Right lobe of liver (tissue), 4 donors: ENCODE measurements around the gene USH1G.

Experiments used
- POLR2A ChIP-seq: fragments of 450-650 bp; IDR thresholded peaks from one replicate; pipeline ENCODE4 v1.6.1; 2017; ENCODE audit warnings: antibody characterized with exemption, mild to moderate bottlenecking
- TF ChIP-seq, protein P1 (sequence below), 4 donors: fragments of 200-600 bp in 3 of 4; fragments of 450-650 bp in 1 of 4; IDR thresholded peaks; one replicate each; pipeline versions ENCODE4 v1.5.1 to v1.8.0; 2016 to 2022; ENCODE audit warnings: antibody characterized with exemption in 4 of 4, mild to moderate bottlenecking in 2 of 4
- donor health status: DM: no; HTN: no; CAD: no.
- donor health status: DM: no; HTN: no; CAD: no.
- donor health status: DM: no; HTN: yes; CAD: no.

DNA sequence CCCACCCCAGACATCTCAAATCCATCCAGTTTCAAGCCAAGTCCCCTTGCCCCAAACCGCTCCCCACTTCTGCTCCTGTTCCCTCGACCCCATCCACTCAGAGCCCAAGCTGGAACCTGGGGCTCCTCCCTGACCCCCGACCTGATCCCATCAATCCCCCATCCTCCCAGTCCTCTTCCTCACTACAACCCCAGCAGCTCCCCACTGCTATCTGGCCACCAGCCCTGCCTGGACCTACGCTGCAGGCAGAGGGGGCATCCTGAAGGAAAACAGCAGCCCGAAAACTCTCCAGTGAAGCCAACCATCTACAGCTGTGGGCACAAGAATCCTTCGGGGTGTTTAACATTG, 54.2 kb downstream of the USH1G start:
- TF ChIP-seq, protein P1, sequence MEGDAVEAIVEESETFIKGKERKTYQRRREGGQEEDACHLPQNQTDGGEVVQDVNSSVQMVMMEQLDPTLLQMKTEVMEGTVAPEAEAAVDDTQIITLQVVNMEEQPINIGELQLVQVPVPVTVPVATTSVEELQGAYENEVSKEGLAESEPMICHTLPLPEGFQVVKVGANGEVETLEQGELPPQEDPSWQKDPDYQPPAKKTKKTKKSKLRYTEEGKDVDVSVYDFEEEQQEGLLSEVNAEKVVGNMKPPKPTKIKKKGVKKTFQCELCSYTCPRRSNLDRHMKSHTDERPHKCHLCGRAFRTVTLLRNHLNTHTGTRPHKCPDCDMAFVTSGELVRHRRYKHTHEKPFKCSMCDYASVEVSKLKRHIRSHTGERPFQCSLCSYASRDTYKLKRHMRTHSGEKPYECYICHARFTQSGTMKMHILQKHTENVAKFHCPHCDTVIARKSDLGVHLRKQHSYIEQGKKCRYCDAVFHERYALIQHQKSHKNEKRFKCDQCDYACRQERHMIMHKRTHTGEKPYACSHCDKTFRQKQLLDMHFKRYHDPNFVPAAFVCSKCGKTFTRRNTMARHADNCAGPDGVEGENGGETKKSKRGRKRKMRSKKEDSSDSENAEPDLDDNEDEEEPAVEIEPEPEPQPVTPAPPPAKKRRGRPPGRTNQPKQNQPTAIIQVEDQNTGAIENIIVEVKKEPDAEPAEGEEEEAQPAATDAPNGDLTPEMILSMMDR (IDR thresholded peaks at IDR 0.05) = no peak
- no peak for TF ChIP-seq POLR2A
